GM23338 (cell line): ENCODE measurements around the gene GALNT13.

Experiments
- EZH2 ChIP-seq: fragments of 200-600 bp; sonication (generic); IDR thresholded peaks from one replicate; pipeline ENCODE4 v1.8.0; 2017; ENCODE audit warnings: antibody characterized with exemption, mild to moderate bottlenecking, low read depth; ENCODE audit not compliant: unreplicated experiment
- EZH2phosphoT487 ChIP-seq: fragments of 200-600 bp; sonication (generic); IDR thresholded peaks from one replicate; pipeline ENCODE4 v1.8.1; 2018; ENCODE audit warnings: antibody characterized with exemption; ENCODE audit not compliant: unreplicated experiment
- POLR2AphosphoS5 ChIP-seq: IDR thresholded peaks from 2 replicates; pipeline ENCODE4 v1.6.1; 2016; ENCODE audit warnings: antibody characterized with exemption, low read depth
- ZNF331 ChIP-seq: fragments of 250-450 bp; sonication (Bioruptor Pico); IDR thresholded peaks from 2 replicates; pipeline ENCODE4 v1.5.0; 2020; ENCODE audit warnings: low read depth, mild to moderate bottlenecking, moderate library complexity
- TF ChIP-seq, protein P1 (sequence below), 2 experiments: fragments of 200-600 bp in 1 of 2; sonication (generic) in 1 of 2; conservative IDR thresholded peaks; 2 replicates each; pipeline versions ENCODE4 v1.5.1 to v1.6.1; 2016 to 2017; ENCODE audit warnings: antibody characterized with exemption in 2 of 2, low read depth in 2 of 2, mild to moderate bottlenecking in 2 of 2, moderate library complexity in 1 of 2
- TF ChIP-seq, protein P2 (sequence below): IDR thresholded peaks from one replicate; pipeline ENCODE4 v1.6.1; 2018; ENCODE audit warnings: antibody characterized with exemption; ENCODE audit not compliant: unreplicated experiment

DNA sequence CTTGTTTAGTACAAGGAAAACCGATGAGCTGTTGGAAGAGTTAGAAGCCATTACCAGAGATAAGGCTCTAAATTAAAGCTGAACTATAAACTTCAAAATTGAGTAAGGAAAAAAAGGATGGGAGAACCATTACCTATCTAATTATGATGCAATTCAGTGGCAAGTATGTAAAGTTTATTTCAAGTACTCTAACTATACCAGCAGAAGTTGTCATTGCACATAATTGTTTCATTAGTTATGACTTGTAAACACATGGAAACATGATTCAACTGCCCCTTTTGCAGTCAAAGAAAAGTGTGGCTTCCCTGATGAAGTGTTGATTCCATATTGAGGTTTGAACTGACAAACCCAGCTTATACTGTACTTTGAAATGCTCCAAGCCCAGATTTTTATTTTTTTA is 502.7 kb downstream of the GALNT13 start:
- TF ChIP-seq, protein P1, sequence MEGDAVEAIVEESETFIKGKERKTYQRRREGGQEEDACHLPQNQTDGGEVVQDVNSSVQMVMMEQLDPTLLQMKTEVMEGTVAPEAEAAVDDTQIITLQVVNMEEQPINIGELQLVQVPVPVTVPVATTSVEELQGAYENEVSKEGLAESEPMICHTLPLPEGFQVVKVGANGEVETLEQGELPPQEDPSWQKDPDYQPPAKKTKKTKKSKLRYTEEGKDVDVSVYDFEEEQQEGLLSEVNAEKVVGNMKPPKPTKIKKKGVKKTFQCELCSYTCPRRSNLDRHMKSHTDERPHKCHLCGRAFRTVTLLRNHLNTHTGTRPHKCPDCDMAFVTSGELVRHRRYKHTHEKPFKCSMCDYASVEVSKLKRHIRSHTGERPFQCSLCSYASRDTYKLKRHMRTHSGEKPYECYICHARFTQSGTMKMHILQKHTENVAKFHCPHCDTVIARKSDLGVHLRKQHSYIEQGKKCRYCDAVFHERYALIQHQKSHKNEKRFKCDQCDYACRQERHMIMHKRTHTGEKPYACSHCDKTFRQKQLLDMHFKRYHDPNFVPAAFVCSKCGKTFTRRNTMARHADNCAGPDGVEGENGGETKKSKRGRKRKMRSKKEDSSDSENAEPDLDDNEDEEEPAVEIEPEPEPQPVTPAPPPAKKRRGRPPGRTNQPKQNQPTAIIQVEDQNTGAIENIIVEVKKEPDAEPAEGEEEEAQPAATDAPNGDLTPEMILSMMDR (conservative IDR thresholded peaks at IDR 0.05; ENCODE audit: low read depth in 2 of 2): no peak
- TF ChIP-seq POLR2AphosphoS5: no peak
- no peak for TF ChIP-seq EZH2
- TF ChIP-seq, protein P2, sequence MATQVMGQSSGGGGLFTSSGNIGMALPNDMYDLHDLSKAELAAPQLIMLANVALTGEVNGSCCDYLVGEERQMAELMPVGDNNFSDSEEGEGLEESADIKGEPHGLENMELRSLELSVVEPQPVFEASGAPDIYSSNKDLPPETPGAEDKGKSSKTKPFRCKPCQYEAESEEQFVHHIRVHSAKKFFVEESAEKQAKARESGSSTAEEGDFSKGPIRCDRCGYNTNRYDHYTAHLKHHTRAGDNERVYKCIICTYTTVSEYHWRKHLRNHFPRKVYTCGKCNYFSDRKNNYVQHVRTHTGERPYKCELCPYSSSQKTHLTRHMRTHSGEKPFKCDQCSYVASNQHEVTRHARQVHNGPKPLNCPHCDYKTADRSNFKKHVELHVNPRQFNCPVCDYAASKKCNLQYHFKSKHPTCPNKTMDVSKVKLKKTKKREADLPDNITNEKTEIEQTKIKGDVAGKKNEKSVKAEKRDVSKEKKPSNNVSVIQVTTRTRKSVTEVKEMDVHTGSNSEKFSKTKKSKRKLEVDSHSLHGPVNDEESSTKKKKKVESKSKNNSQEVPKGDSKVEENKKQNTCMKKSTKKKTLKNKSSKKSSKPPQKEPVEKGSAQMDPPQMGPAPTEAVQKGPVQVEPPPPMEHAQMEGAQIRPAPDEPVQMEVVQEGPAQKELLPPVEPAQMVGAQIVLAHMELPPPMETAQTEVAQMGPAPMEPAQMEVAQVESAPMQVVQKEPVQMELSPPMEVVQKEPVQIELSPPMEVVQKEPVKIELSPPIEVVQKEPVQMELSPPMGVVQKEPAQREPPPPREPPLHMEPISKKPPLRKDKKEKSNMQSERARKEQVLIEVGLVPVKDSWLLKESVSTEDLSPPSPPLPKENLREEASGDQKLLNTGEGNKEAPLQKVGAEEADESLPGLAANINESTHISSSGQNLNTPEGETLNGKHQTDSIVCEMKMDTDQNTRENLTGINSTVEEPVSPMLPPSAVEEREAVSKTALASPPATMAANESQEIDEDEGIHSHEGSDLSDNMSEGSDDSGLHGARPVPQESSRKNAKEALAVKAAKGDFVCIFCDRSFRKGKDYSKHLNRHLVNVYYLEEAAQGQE: no peak
- TF ChIP-seq EZH2phosphoT487: no peak
- TF ChIP-seq ZNF331 (CRISPR knock-in tag): no peak
